Sciatic nerve (tissue), 2 donors: ENCODE data around the gene AUTS2. TPM values are rescaled to one million over a fixed set of nuclear protein-coding genes. Genes with fewer than 3 reads are reported as not detected.
A peak's percentile ranks its signal among the peaks of the same experiment; 100 is the strongest.

Source experiments
- ATAC-seq: fragments of 200-7000 bp; cut with Tn5 transposase; one replicate; pipeline ENCODE4 v1.9.1; 2020; ENCODE audit warnings: mild to moderate bottlenecking, moderate library complexity
- DNase-seq: peaks from one replicate; pipeline ENCODE4 v3.0.0-alpha.2; 2020; ENCODE audit warnings: low spot score
- intact Hi-C: fragments of 100-400 bp; cut with DNase I; formaldehyde crosslinking; loops from one replicate; pipeline ENCODE4 v1.14.2; 2022
- total RNA-seq: library from RNA; stranded (reverse); fragmentation: NEBNext Ultra II Directional; extraction: Animal tissue kit (Norgen Biotek cat#: 25700); gene quantifications from one replicate; pipeline ENCODE4 v1.2.1, GENCODE V29; 2021
- donor health status: DM: no; HTN: no; CAD: no.
- donor health status: DM: no; HTN: no; CAD: no.

AUTS2 gene
- total RNA-seq, 1 donor from 2014 or later, result 129 TPM

DNA sequence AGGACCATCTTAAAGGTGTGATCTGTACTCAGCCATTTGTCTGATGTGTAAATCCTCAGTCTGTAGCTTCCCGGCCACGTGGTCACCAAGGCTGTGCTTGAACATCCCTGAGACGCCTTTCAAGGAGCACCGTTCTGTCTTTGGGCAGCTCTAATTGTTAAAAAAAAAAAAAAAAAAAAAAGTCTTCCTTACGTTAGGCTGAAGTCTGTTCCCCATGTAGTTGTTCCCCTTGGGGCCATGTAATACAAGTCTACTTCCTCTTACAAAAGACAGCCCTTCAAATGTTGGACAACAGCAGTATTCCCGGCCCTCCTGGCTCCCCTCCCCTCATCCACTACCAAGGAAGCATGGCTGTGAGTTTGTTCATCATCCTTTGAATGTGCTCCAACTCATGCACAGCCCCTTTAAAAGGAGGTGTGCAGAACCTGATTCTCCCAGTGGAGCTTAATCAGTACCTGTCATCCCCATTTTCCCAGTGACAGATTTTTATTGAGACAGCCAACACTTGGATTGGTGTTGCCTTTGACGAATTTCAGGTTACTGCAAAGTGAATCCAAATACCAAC lies 1141.5 kb downstream of the AUTS2 start:
- intact Hi-C loops, result no loop called here
- no peak for ATAC-seq
- DNase-seq, result no peak

DNA sequence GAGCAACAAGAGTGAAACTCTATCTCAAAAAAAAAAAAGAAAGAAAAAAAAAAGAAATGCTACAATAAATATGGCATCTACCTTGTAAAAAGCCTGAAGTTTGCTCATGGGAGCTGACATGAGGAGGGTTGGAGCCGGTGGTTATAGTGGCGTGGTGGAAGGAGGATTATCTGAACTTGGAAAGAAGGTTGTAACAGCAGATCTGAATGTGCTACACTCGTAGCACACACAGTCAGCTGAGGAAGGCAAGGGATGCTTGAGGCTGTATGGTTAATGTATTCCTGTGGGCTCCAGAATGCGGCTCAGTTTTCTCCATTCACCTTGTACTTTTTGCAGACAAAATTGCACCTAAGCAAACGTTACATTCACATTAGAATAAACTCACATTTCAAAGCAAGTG lies 1143.4 kb downstream of the AUTS2 start:
- intact Hi-C loops, result no loop called here
- DNase-seq, result no peak
- no peak for ATAC-seq

DNA sequence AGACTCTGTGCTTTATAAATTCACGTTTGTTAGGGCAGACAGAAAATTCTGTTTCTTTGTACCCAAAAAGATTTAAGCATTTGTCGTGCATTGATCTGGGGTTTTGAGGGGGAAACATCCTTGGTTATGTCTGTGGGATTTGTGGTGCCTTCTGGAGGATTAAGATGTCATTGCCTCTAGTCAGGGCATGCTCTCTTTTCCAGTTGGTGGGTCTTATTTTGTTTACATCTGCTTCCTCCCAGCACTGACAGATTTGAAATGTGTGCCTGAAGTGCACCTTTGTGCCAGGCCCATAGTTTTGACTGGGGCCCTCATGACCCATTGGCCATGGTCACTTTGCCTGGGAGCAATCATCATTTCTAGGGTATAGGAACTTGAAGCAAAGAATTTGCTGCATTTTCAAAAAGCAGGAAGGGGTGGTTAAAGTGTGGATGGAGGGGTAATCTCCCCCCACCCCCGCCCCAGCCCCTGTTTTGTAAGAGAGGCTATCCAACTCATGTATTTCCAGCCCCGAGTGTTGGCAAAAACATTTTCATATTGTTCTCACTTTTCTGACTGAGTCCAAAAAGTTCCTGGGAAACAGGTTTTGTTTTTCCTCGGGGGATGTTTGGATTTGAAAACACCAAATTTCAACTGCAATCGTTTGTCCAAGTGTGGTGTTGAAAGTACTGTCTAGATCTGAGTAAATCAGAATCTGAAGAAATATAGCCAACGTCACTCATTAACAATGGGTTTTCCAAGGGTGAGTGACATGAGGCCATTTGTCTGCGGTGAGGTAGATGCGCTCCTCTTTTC lies 1145.5 kb downstream of the AUTS2 start:
- intact Hi-C loops, result no loop called here
- no peak for DNase-seq
- peak; percentile 44 for ATAC-seq

DNA sequence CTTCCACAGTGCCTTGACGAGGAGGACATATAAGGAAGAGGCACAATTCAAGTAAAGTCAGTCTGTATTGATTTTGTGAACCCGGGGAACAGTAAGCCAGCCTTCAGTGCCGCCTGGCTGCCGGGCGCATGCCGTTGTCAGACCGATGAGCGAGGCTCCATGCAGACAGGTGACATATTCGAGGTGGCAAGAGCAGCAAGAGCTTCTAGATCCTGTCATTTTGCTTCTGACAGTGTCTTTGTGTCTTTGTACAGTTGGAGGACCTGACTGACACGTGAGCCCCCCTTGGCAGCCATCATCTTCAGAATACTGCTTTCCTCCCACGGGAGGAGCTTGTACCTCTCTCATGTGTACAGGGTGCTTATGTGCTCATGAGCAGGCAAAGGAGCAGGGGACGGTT lies 1146.2 kb downstream of the AUTS2 start:
- DNase-seq, result no peak
- intact Hi-C loops, result no loop called here
- no peak for ATAC-seq

DNA sequence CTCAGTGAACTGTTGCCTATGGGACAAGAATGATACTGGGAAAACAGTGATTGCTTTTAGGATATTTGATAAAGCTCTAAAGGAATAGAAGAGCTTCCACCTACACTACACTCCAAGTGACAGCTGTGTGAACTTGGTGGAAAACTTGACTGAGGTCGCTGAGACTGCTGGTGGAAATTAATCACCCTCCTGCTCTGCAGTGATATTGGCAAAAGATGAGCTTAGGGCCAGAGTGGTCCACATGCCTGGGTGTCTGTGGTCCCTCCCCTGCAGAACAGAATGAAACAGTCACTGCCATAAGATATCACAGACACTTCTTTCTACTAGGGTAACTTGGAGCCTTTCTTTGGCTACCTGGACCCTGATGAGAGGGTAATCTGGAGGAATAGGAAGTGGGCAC lies 1151.6 kb downstream of the AUTS2 start:
- intact Hi-C loops, result no loop called here

DNA sequence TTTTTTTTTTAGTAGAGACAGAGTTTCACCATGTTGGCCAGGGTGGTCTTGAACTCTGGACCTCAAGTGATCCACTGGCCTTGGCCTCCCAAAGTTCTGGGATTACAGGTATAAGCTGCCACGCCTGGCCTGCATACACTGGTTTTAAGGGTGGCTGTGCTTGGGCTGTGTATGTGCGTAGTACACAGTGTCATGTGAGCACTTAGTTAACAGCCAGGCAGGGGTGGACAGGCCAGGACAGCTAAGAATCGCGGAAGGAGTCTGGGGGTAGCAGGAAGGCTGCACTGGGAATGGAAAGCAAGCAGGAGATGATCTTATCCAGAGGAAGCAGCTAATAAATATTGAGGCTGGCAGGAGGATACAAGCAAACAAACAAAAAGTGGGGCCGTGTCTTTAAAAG lies 1153.6 kb downstream of the AUTS2 start:
- DNase-seq, result no peak
- intact Hi-C loops, result no loop called here
- ATAC-seq, result no peak

More for the DNA sequence above, 1151.6 kb downstream of the AUTS2 start:
- ATAC-seq, result no peak
- DNase-seq, result no peak

DNA sequence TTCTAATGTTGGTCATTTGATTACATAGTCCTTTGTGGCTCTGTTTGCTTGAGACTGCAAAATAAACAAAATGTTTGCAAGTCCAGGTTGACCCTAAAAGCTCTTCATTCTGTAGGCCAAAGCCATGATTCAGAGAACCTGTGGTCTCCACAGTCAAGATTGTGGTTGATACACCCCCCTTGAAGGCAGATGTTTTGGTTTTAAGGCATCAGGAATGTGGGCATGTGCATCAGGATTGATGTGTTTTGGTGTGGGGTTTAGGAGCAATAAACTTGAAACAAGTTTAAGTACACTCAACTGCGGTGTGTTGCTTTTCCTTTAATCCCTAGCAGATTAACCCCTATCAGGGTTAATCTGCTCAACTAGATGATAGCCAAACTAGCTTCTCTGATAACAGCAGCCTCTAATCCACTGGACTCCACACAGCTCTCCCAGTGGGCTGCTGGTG lies 1154.5 kb downstream of the AUTS2 start:
- intact Hi-C loops, result no loop called here
- DNase-seq (no peak), ATAC-seq (no peak)

DNA sequence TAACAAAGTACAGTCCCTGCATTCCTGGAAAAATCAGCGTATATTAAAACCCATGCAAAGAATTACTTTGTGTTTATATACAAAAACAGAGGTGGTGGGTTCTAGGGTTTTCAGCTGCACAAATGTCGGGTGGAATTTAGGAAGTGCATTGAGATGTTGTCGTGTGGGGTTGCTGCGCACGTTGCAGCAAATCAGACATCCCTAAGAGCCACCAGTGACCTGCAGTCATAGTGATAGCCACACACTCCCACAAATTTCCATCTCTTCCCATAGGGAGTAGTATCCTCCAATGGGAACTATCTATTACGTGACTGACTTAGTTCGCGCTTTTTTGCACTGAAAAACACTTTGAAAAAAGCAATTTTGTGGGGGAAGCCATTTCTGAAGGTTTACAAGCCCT lies 1158.5 kb downstream of the AUTS2 start:
- intact Hi-C loops, result no loop called here
- DNase-seq, result no peak
- no peak for ATAC-seq

DNA sequence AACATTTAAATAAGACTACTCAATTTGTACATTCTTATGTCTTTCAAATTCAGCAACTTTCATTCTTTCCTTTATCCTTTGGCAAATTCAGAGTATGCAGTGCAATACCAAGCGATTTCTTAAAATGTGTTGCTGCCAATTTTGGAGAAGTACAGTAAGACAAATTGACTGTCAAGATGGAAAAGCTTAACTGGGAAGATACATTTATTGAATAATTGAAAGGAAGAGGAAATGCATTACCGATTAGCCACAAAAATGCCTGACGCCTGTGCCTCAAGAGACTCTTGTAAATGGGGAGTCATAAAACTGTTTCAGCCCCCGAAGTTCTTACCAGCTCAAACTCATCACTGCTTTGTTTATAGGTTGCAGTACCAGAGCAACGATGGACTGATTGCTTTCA lies 1160.4 kb downstream of the AUTS2 start:
- intact Hi-C loops, result no loop called here
- ATAC-seq (no peak), DNase-seq (no peak)

DNA sequence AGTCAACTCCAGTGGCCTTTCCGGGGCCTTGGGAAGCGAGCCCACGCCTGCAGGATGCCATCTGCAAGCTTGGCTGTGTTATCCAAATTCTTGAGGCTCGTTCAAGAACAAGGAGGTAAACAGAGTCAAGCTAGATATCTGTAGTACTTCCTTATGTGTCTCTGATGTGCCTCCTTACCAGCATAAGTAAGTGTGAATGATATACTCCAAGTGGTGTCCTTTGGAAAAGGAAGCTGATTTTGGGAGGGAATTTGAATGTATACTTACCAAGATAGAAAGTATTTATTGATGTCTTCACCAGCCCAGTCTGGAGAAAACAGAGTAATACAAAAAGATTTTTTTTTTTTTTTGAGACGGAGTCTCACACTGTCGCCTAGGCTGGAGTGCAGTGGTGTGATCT lies 1161.4 kb downstream of the AUTS2 start:
- DNase-seq, result no peak
- intact Hi-C loops, result no loop called here
- ATAC-seq, result no peak

DNA sequence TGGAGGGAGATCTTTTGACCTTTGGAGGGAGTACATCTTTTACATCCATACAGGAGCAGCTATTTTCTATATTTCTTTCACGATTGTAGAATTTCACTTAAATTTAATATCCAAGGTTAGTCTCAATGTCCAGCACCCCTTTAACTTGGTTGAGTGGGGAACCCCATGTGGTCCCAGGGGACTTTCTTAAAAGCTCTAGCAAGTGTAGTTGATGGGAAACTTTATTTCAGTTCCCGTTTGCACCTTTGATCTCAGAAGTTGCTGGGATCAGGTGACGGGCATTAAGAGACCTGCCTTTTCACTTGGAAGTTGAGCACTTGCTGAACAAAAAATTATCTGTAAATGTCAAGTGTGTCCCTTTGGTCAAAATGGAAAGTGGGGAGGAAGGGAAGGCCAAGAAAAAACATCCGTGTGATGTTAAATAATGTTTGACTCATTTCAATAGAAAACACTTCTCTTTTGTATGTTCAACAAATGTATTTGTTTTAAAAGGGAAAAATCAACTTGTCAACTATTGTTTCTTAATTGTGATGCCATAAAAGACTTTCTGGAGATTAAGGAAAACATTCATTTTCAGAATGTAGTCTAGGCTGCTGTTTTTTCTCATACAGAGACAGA lies 1163.5 kb downstream of the AUTS2 start:
- intact Hi-C loops, result no loop called here
- ATAC-seq, result no peak
- DNase-seq, result no peak

DNA sequence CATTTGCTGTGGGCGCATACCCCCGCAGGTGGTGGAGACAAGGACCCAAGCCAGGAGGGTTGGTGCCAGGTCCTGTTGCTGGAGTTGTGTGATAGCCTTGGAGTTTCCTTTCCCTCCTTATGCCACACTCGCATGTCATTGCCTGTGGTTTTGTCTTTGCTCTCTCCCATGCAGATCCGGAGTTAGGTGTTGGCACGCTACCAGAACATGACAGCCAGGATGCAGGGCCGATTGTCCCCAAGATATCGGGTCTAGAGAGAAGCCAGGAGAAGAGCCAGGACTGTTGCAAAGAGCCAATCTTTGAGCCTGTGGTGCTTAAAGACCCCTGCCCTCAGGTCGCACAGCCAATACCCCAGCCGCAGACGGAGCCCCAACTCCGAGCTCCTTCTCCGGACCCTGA lies 1164.4 kb downstream of the AUTS2 start:
- DNase-seq, result no peak
- ATAC-seq, result no peak
- intact Hi-C loops, result no loop called here

DNA sequence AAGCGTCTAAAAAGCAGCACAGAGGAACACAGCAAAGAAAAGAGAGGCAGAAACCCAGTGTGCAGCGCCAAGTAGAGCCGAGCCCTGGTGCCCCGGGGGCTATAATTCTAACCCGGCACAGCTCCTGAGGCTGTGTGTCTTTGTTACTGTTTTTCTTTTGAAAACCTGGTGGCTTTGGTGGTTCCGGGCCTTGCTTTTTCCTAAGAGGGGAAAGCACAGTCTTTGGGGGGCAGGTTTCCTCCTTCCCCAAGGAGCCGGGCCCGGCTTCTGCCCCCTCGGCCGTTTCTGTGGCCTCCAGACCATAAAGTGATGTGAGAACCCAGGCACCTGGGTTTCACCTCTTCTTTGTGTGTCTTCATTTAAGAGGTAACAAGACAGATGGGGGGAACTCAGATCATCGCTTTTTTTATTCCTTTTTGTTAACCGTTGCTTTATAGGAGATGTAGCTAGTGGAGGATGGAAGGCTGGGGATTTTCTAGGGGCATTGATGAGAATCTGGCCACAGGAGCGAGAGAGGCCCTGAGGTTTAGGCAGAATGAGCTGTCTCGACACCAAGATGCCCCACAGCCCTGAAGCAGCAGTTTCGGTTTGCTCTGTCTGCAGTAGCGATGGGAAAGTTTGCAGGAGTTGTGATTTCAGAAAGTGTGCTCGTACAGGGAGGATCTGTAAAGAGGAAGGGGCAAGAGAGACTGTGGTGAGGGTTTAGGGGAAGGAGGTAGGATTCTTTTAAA lies 1165.9 kb downstream of the AUTS2 start:
- intact Hi-C loops, result no loop called here
- peak; percentile 34 for ATAC-seq
- DNase-seq, result no peak

DNA sequence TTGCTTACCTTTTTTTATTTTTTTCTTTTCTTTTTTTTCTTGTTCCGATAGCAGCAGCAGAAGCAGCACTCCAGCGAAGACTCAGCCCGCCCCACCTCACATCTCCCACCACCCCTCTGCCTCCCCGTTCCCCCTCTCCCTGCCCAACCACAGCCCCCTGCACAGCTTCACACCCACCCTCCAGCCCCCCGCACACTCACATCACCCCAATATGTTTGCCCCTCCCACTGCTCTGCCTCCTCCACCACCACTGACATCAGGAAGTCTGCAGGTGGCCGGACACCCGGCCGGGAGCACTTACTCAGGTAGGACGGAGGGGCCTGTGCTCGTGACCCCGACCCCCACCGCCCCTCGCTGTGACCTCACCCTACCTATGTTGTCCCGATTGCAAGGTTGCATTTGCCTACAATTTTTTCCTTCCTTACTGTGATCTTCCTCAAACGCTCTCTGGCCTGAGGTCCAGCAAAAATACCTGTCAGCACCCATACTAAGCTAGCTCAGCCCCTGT lies 1166.5 kb downstream of the AUTS2 start:
- intact Hi-C loops, result no loop called here
- ATAC-seq, result no peak
- DNase-seq, result no peak

DNA sequence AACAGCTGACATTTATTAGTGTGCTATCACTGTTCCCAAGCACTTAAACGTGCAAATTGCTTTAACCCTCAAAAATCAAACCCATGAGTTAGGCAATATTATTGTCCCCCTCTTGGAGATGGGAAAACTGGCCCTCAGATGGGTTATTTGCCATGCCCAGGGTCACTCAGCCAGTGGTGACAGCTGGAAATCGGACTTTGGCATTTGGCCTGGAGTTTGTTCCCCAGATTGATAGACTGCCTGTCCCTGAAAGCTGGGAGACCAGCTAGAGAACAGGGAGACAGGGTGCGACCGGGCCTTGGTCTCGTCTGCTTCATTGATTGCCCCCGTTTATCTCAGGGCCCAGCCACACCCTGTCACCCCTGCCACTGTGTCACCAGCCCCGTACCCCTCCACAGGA lies 1167.4 kb downstream of the AUTS2 start:
- no peak for ATAC-seq
- no peak for DNase-seq
- intact Hi-C loops, result no loop called here

DNA sequence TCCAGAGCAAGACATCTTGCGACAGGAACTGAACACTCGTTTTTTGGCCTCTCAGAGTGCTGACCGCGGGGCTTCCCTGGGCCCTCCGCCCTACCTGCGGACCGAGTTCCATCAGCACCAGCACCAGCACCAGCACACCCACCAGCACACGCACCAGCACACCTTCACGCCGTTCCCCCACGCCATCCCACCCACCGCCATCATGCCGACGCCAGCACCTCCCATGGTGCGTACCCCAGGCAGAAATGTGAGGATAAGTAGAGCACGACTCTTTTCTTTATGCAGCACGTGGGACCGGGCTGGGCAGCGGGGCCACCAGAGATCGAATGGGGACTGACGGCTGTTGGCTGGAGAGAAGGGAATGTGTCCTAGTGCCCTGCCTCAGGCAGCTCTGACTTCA lies 1167.8 kb downstream of the AUTS2 start:
- ATAC-seq (no peak), DNase-seq (no peak)
- intact Hi-C loops, result no loop called here

DNA sequence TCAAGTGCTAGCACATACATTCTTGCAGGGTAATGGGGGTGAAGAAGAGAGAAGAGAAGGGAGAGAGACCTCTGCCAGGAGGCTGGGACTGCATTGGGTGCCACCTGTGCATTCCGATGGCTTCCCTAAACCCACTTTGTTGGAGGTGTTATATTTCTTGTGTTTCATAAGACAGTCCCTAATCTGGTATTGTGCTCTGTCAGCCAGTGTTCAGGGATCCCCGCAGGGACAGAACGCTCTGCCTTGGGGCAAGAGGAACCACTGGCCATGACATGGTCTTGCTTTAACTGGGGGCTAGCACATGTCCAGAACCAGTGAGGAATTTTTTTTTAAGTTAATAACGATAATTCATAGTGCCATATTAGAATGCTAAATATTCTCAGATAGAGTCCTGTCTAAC lies 1168.4 kb downstream of the AUTS2 start:
- intact Hi-C loops, result no loop called here
- DNase-seq, result no peak
- no peak for ATAC-seq

DNA sequence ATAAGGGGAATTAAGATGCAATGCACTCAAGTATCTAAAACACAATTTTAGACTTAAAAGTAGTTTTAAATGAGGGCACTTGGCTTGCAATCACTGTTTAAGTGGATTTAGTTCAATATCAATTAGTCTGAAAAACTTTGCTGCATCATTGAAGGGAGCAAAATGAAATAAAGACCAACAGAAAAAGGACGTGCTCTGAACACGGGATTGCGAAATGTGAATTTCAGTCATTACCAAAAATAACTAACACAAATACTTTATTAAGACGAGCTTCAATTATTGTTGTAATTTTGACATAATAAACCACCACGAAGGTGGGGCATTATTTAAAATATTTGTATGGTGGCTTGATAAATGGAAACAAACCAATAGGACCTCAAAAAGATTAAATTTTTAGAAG lies 1171.9 kb downstream of the AUTS2 start:
- ATAC-seq (no peak), DNase-seq (no peak)
- intact Hi-C loops, result no loop called here

DNA sequence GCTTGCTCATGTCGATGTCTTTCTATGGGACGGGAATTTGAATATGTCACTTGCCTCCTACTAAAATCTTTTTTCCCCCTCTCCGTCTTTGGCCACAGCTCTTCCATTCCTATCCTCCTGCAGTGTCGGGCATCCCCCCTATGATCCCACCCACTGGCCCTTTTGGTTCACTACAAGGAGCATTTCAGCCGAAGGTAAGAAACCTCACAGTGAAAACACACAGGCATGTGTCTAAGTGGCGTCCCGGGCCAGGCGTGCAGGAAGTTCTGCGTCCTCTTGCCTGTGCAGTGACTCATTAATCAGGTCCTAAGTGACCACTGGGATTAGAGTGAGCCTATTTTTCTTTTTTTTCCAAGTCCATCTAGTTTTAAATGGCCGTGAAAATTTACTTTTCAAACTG lies 1173.2 kb downstream of the AUTS2 start:
- DNase-seq (no peak), ATAC-seq (no peak)
- intact Hi-C loops, result no loop called here

DNA sequence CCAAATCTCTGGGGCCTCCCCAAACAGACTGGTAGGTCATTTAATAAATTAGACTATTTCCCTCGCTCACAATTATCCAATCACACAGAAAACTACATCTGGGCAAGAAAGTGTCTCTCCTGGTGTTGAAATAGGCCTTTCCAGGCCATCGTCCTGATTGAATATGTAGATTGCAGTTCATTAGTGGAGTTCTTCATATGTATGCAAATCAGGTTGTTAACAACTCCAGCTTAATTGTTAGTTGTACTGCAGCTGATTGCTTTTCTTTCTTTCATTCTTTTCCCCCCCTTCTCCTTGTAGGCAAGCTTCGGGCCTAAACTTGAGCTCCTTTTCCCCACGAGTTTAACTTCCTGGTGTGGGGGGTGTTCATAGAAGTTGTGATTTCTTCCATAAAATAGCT lies 1174.6 kb downstream of the AUTS2 start:
- DNase-seq (no peak), ATAC-seq (no peak)
- intact Hi-C loops, result no loop called here
